ENCODE data around the gene PRKAG2.
"Not testable (repeated sequence)": the region's sequence is repeated elsewhere in the genome, so short reads cannot be mapped to it uniquely, and the experiment has no call there.

The PRKAG2 gene

GRCh38 chr7:151590071-151590849, 286.7 kb downstream of the PRKAG2 start:
- no peak overlapping the region for H3K4me3 ChIP-seq (ENCODE audit: insufficient read depth, low read depth, low read length)
- no peaks in the 10 kb centered on the region for H3K9me3 ChIP-seq (ENCODE audit: control insufficient read depth, low read length)
- no peaks in the 10 kb centered on the region for H3K27me3 ChIP-seq (ENCODE audit: control insufficient read depth, insufficient read depth, low read length, poor library complexity, severe bottlenecking)
- 86 to 89% methylated on average over 13 of the region's 13 CpGs for WGBS, 2 experiments
- H3K4me1 ChIP-seq (ENCODE audit: control insufficient read depth, insufficient read depth, low read length) = no peaks in the 10 kb centered on the region
- no peak overlapping the region for H3K27ac ChIP-seq (ENCODE audit: insufficient read depth, low read depth, low read length, poor library complexity, severe bottlenecking)
- H3K36me3 ChIP-seq (ENCODE audit: control insufficient read depth, insufficient read depth, low read length) = no peaks in the 10 kb centered on the region

DNA sequence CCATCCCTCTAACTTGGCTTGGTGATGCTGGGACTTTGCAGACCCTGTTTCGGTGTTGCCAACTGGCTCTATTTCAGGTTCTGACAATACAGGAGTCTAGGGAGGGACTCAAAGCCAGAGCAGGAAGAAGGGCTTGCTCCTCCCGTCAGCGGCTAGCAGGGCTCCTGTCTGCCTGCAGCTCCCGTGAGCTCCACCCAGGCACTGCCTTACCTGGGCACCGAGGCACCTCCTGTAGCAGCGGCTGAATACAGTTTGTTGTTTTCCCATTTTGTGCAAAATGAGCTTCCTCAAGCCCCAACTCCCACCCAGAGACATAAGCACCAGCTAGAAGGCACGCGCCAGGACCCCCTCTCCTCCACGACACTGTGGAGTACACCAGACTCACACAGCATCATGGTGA, 287.9 kb downstream of the PRKAG2 start:
- H3K27me3 ChIP-seq (ENCODE audit: control insufficient read depth, insufficient read depth, low read length, poor library complexity, severe bottlenecking) = no peaks in the 10 kb centered on the region
- H3K4me1 ChIP-seq (ENCODE audit: control insufficient read depth, insufficient read depth, low read length) = no peaks in the 10 kb centered on the region
- H3K36me3 ChIP-seq (ENCODE audit: control insufficient read depth, insufficient read depth, low read length) = no peaks in the 10 kb centered on the region
- no peak overlapping the region for H3K27ac ChIP-seq (ENCODE audit: insufficient read depth, low read depth, low read length, poor library complexity, severe bottlenecking)
- WGBS, 2 experiments = 94 to 95% methylated on average over 9 of the region's 9 CpGs
- no peaks in the 10 kb centered on the region for H3K9me3 ChIP-seq (ENCODE audit: control insufficient read depth, low read length)
- no peak overlapping the region for H3K4me3 ChIP-seq (ENCODE audit: insufficient read depth, low read depth, low read length)

- Histone ChIP-seq H3K4me1 (ENCODE audit: control insufficient read depth, insufficient read depth, low read length) (no peaks in the 10 kb centered on the region), H3K36me3 (ENCODE audit: control insufficient read depth, insufficient read depth, low read length) (no peaks in the 10 kb centered on the region), H3K9me3 (ENCODE audit: control insufficient read depth, low read length) (no peaks in the 10 kb centered on the region), H3K27me3 (ENCODE audit: control insufficient read depth, insufficient read depth, low read length, poor library complexity, severe bottlenecking) (no peaks in the 10 kb centered on the region), H3K27ac (ENCODE audit: insufficient read depth, low read depth, low read length, poor library complexity, severe bottlenecking) (no peak overlapping the region), H3K4me3 (ENCODE audit: insufficient read depth, low read depth, low read length) (no peak overlapping the region)
- 91 to 92% methylated on average over 14 of the region's 14 CpGs for WGBS, 2 experiments
Measured at GRCh38 chr7:151586531-151587260, 290.2 kb downstream of the PRKAG2 start.

- 90% methylated on average over 18 of the region's 18 CpGs for whole genome bisulfite sequencing, 2 experiments
- no peaks in the 10 kb centered on the region for H3K36me3 ChIP-seq (ENCODE audit: control insufficient read depth, insufficient read depth, low read length)
Measured at GRCh38 chr7:151585744-151586393, 291.0 kb downstream of the PRKAG2 start.

GRCh38 chr7:151581741-151582140, 295.2 kb downstream of the PRKAG2 start:
- Histone ChIP-seq H3K9me3 (ENCODE audit: control insufficient read depth, low read length) (no peaks in the 10 kb centered on the region), H3K27ac (ENCODE audit: insufficient read depth, low read depth, low read length, poor library complexity, severe bottlenecking) (no peak overlapping the region), H3K27me3 (ENCODE audit: control insufficient read depth, insufficient read depth, low read length, poor library complexity, severe bottlenecking) (no peaks in the 10 kb centered on the region), H3K4me1 (ENCODE audit: control insufficient read depth, insufficient read depth, low read length) (no peaks in the 10 kb centered on the region), H3K36me3 (ENCODE audit: control insufficient read depth, insufficient read depth, low read length) (no peaks in the 10 kb centered on the region), H3K4me3 (ENCODE audit: insufficient read depth, low read depth, low read length) (no peak overlapping the region)
- WGBS, 2 experiments = 84 to 90% methylated on average over 8 of the region's 8 CpGs

More at GRCh38 chr7:151585744-151586393, 291.0 kb downstream of the PRKAG2 start:
- Histone ChIP-seq H3K4me1 (ENCODE audit: control insufficient read depth, insufficient read depth, low read length) (no peaks in the 10 kb centered on the region), H3K27ac (ENCODE audit: insufficient read depth, low read depth, low read length, poor library complexity, severe bottlenecking) (no peak overlapping the region), H3K4me3 (ENCODE audit: insufficient read depth, low read depth, low read length) (no peak overlapping the region), H3K27me3 (ENCODE audit: control insufficient read depth, insufficient read depth, low read length, poor library complexity, severe bottlenecking) (no peaks in the 10 kb centered on the region), H3K9me3 (ENCODE audit: control insufficient read depth, low read length) (no peaks in the 10 kb centered on the region)

GRCh38 chr7:151579644-151580043, 297.3 kb downstream of the PRKAG2 start:
- Histone ChIP-seq H3K36me3 (ENCODE audit: control insufficient read depth, insufficient read depth, low read length) (no peaks in the 10 kb centered on the region), H3K27ac (ENCODE audit: insufficient read depth, low read depth, low read length, poor library complexity, severe bottlenecking) (no peak overlapping the region), H3K27me3 (ENCODE audit: control insufficient read depth, insufficient read depth, low read length, poor library complexity, severe bottlenecking) (no peaks in the 10 kb centered on the region), H3K4me3 (ENCODE audit: insufficient read depth, low read depth, low read length) (no peak overlapping the region), H3K9me3 (ENCODE audit: control insufficient read depth, low read length) (no peaks in the 10 kb centered on the region), H3K4me1 (ENCODE audit: control insufficient read depth, insufficient read depth, low read length) (no peaks in the 10 kb centered on the region)
- WGBS, 2 experiments = 92 to 97% methylated on average over 2 of the region's 2 CpGs

- Histone ChIP-seq H3K27ac (ENCODE audit: insufficient read depth, low read depth, low read length, poor library complexity, severe bottlenecking) (no peak overlapping the region), H3K4me3 (ENCODE audit: insufficient read depth, low read depth, low read length) (no peak overlapping the region), H3K4me1 (ENCODE audit: control insufficient read depth, insufficient read depth, low read length) (no peaks in the 10 kb centered on the region), H3K36me3 (ENCODE audit: control insufficient read depth, insufficient read depth, low read length) (no peaks in the 10 kb centered on the region), H3K27me3 (ENCODE audit: control insufficient read depth, insufficient read depth, low read length, poor library complexity, severe bottlenecking) (no peaks in the 10 kb centered on the region), H3K9me3 (ENCODE audit: control insufficient read depth, low read length) (no peaks in the 10 kb centered on the region)
- 95 to 96% methylated on average over 7 of the region's 7 CpGs for WGBS, 2 experiments
Measured at GRCh38 chr7:151575410-151575809, 301.5 kb downstream of the PRKAG2 start.

DNA sequence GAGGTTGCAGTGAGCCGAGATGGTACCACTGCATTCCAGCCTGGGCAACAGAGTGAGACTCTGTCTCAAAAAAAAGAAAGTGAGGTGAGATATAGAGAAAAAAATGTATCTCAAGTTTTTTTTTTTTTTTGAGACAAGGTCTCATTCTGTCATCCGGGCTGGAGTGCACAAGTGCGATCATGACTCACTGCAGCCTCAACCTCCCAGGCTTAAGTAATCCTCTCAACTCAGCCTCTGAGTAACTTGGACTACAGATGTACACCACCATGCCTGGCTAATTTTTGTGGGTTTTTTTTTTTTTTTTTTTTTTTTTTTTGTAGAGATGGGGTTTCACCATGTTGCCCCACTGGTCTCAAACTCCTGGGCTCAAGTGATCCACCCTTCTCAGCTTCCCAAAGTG, 303.9 kb downstream of the PRKAG2 start:
- H3K27me3 ChIP-seq (ENCODE audit: control insufficient read depth, insufficient read depth, low read length, poor library complexity, severe bottlenecking); H3K36me3 ChIP-seq (ENCODE audit: control insufficient read depth, insufficient read depth, low read length); H3K4me3 ChIP-seq (ENCODE audit: insufficient read depth, low read depth, low read length); H3K4me1 ChIP-seq (ENCODE audit: control insufficient read depth, insufficient read depth, low read length); H3K27ac ChIP-seq (ENCODE audit: insufficient read depth, low read depth, low read length, poor library complexity, severe bottlenecking); H3K9me3 ChIP-seq (ENCODE audit: control insufficient read depth, low read length): not testable (repeated sequence)
- WGBS, 2 experiments = 95 to 98% methylated on average over 3 of the region's 3 CpGs

DNA sequence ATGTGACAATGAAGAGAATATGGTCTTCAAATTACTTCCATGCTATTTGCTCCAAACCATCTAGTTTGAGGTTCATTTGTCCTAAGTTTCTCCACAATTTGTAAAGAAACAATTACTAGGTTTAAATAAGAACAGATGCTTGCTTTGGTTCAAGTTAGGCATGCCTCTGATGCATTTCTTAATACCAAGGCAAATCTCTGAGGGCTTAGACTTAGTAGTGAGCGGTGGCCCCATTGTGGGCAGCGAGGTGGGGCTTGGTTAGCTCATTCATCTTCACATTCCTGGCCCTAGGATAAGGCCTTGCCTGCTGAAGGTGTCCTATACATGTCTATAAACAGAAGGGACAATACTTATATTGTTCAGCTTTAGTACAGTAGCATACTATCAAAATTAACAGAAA, 304.8 kb downstream of the PRKAG2 start:
- no peaks in the 10 kb centered on the region for H3K9me3 ChIP-seq (ENCODE audit: control insufficient read depth, low read length)
- H3K27me3 ChIP-seq (ENCODE audit: control insufficient read depth, insufficient read depth, low read length, poor library complexity, severe bottlenecking) = no peaks in the 10 kb centered on the region
- H3K4me3 ChIP-seq (ENCODE audit: insufficient read depth, low read depth, low read length) = no peak overlapping the region
- no peak overlapping the region for H3K27ac ChIP-seq (ENCODE audit: insufficient read depth, low read depth, low read length, poor library complexity, severe bottlenecking)
- 94 to 97% methylated on average over 2 of the region's 2 CpGs for WGBS, 2 experiments
- H3K4me1 ChIP-seq (ENCODE audit: control insufficient read depth, insufficient read depth, low read length) = no peaks in the 10 kb centered on the region
- H3K36me3 ChIP-seq (ENCODE audit: control insufficient read depth, insufficient read depth, low read length) = no peaks in the 10 kb centered on the region

DNA sequence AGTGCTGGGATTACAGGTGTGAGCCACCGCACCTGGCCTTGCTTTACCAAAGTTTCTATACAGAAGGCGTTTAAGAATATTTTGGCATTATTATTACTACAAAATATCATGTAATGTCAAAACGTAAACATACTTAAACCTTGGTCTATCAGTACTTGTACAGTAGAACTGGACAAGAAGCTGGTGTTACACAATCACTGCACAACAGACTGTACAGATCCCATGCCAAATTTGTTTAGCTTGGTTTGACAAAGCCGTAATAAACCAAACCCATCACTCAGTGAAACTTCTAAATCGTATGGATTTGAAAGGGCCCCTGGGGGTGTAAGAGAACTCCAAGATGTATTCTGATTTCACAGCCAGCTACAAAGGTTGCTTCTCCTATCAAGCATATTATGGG, 305.4 kb downstream of the PRKAG2 start:
- Histone ChIP-seq H3K36me3 (ENCODE audit: control insufficient read depth, insufficient read depth, low read length) (no peaks in the 10 kb centered on the region), H3K4me3 (ENCODE audit: insufficient read depth, low read depth, low read length) (no peak overlapping the region), H3K27me3 (ENCODE audit: control insufficient read depth, insufficient read depth, low read length, poor library complexity, severe bottlenecking) (no peaks in the 10 kb centered on the region), H3K4me1 (ENCODE audit: control insufficient read depth, insufficient read depth, low read length) (no peaks in the 10 kb centered on the region), H3K9me3 (ENCODE audit: control insufficient read depth, low read length) (no peaks in the 10 kb centered on the region), H3K27ac (ENCODE audit: insufficient read depth, low read depth, low read length, poor library complexity, severe bottlenecking) (no peak overlapping the region)
- WGBS, 2 experiments = 93 to 95% methylated on average over 4 to 5 of the region's 5 CpGs

Measured in ectodermal cell (in vitro differentiated cells).